Measurements from ENCODE around the gene FTL.
A peak's percentile ranks its signal among the peaks of the same experiment; 100 is the strongest.

Gene FTL

DNA sequence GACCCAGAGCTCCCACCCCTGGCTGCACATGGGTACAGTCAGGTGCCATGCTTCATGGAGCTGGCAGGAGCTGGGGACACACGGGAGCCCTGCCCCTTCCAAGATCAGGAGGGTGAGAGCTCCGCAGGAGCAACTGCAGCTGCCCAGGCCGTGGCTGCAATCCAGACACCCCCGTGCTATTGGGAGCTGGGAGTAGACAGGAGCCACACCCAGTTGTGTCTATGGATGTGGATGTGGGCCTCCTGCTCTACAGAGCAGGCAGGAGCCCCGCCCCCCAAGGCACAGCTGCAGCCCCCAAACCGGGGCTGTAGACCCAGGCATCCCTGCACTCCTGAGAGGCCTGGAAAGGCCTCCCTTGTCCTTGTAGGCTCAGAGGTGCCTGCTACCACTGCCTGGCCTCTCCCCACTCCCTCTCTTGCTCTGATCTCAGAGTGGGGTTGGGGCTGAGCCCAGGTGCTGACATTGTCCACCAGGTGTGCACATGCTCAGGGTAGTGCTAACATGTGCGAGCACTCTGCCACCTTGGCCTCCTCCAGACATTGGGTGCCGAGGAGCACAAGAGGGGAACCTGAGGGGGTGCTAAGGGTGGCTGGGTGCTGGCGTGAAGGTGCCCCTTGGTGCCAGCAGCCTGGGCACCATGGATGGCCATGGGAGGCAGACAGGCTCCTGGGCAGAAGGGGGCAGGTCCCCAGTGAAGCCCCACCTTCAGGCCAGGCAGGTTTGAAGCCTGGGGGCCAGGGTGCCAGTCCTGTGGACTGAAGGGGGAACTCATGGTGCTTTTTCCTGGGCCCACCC, 18.4 kb upstream of the FTL start:
- TF ChIP-seq, protein P1, sequence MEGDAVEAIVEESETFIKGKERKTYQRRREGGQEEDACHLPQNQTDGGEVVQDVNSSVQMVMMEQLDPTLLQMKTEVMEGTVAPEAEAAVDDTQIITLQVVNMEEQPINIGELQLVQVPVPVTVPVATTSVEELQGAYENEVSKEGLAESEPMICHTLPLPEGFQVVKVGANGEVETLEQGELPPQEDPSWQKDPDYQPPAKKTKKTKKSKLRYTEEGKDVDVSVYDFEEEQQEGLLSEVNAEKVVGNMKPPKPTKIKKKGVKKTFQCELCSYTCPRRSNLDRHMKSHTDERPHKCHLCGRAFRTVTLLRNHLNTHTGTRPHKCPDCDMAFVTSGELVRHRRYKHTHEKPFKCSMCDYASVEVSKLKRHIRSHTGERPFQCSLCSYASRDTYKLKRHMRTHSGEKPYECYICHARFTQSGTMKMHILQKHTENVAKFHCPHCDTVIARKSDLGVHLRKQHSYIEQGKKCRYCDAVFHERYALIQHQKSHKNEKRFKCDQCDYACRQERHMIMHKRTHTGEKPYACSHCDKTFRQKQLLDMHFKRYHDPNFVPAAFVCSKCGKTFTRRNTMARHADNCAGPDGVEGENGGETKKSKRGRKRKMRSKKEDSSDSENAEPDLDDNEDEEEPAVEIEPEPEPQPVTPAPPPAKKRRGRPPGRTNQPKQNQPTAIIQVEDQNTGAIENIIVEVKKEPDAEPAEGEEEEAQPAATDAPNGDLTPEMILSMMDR (conservative IDR thresholded peaks at IDR 0.05): no peak
- no peak overlapping the region for H3K27ac ChIP-seq

DNA sequence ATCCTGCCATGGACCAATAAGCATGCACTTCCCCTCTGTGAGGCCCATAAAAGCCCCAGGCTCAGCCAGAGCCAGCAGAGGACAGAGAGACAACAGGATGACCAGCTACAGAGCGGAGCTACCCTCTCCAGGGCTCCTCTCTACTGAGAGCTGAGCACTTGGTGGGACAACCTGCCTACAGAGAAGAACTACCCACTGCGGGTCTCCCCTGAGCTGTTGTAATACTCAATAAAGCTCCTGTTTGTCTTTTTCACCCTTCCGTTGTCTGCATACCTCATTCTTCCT, 17.9 kb upstream of the FTL start:
- no peak overlapping the region for H3K27ac ChIP-seq
- TF ChIP-seq, protein P1 (conservative IDR thresholded peaks at IDR 0.05): no peak

DNA sequence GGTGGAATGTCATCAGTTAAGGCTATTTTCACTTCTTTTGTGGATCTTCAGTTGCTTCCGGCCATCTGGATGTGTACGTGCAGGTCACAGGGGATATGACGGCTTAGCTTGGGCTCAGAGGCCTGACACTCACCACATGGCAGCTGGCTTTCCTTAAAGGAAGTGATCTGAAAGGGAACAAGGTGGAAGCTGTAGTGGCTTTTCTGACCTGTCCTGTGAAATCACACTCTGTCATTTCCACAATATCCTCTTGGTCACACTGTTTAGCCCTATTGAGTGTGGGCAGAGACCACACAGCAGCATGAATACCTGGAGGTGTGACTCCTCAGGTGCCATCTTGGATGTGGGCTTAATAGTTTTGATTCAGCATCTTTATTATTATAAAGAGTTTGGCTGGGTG, 14.9 kb upstream of the FTL start:
- H3K27ac ChIP-seq: peak overlapping the region; percentile 74
- TF ChIP-seq, protein P1 (conservative IDR thresholded peaks at IDR 0.05): no peak

DNA sequence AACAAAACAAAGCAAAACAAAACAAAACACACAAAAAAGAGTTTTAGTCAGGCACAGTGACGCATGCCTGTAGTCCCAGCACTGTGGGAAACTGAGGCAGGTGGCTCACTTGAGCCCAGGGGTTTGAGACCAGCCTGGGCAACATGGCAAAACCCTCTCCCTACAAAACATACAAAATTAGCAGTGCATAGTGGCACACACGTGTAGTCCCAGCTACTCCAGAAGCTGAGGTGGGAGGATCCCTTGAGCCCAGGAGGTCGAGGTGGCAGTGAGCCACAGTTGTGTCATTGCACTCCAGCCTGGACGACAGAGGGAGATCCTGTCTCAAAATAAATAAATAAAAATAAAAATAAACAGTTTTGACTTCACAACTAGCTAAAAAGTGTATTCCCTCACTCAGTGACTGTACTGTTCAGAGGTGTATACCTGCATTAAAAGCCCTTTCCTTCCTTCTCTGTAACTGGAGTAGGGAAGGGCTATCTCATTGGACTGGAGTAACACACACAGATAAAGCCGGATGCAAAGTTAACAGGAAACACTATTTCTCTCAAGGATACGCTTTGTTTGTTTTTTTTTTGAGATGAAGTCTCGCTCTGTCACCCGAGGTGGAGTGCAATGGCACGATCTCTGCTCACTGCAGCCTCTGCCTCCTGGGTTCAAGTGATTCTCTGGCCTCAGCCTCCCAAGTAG, 14.1 kb upstream of the FTL start:
- H3K27ac ChIP-seq: peak overlapping the region; percentile 74
- TF ChIP-seq, protein P1 (conservative IDR thresholded peaks at IDR 0.05): no peak

DNA sequence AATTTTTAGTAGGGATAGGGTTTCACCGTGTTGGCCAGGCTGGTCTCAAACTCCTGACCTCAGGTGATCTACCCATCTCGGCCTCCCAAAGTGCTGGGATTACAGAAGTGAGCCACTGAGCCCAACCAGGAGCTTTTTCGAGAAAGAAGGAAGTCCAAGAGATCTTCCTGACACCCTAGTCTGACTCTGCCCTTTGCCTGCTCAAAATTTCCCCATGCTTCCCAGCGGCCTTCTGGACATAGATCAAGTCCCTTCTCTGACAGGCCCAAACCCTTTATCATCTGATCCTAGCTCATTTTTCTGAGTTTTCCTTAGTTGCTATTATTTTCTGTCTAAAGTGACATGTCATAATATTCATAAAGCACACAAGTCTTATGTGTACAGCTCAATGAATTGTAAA, 12.0 kb upstream of the FTL start:
- TF ChIP-seq, protein P1 (conservative IDR thresholded peaks at IDR 0.05): no peak
- peak overlapping the region; percentile 74; the same call in 1 of the 2 replicates for H3K27ac ChIP-seq

DNA sequence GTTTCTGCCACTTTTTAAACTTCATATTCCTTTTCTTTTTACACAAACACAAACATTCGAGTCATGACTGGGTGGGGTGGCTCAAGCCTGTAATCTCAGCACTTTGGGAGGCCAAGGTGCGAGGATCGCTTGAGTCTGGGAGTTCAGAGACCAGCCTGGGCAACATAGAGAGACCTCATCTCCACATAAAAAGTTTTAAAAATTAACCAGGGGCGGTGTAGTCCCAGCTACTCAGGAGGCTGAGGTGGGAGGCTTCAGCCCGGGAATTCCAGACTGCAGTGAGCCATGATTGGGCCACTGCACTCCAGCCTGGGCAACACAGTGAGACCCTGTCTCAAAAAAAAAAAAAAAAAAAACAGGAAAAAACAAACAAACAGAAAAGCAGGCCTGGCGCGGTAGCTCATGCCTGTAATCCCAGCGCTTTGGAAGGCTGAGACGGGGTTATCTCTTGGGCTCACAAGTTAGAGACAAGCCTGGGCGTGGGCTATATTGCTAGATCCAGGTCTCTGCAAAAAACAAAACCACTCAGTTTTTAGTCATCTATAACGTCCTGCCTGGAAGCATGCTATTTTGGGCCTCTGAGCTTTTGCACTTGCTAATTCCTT, 11.0 kb upstream of the FTL start:
- peak overlapping the region; percentile 86 for H3K27ac ChIP-seq
- TF ChIP-seq, protein P1 (conservative IDR thresholded peaks at IDR 0.05): no peak

DNA sequence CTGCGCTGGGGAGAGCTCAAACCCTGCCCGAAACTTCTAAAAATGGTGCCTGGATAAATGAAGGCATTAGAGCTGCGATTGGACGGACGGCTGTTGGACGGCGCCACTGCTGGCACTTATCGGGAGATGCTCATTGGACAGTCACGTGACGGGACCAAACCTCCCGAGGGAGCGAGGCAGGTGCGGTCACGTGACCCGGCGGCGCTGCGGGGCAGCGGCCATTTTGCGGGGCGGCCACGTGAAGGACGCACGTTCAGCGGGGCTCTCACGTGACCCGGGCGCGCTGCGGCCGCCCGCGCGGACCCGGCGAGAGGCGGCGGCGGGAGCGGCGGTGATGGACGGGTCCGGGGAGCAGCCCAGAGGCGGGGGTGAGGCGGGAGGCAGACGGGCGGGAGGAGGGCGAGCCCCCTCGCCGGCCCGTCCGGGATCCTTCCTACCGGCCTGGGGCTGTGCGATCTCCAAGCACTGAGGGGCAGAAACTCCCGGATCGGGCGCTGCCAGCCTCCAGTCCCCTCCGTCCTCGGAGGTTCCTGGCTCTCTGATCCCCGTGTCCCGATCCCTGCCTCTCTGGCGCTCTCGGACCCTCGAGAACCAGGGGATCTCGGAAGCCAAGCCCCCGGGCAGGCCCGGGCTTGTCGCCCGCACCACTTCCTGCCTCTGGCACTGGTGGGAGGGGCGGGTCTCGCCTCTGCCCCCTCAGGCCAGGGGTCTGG, 10.4 kb upstream of the FTL start, which contains the start of gene BAX:
TSS of gene BAX (plus strand) at position 281 of the 713 bp plus-strand sequence. CDS start at position 335, 54 bp downstream.
- H3K27ac ChIP-seq: peak within 1 kb of the TSS; percentile 86
- TF ChIP-seq, protein P1 (conservative IDR thresholded peaks at IDR 0.05): no peak
